ENCODE results near the gene ACMSD.

DNA sequence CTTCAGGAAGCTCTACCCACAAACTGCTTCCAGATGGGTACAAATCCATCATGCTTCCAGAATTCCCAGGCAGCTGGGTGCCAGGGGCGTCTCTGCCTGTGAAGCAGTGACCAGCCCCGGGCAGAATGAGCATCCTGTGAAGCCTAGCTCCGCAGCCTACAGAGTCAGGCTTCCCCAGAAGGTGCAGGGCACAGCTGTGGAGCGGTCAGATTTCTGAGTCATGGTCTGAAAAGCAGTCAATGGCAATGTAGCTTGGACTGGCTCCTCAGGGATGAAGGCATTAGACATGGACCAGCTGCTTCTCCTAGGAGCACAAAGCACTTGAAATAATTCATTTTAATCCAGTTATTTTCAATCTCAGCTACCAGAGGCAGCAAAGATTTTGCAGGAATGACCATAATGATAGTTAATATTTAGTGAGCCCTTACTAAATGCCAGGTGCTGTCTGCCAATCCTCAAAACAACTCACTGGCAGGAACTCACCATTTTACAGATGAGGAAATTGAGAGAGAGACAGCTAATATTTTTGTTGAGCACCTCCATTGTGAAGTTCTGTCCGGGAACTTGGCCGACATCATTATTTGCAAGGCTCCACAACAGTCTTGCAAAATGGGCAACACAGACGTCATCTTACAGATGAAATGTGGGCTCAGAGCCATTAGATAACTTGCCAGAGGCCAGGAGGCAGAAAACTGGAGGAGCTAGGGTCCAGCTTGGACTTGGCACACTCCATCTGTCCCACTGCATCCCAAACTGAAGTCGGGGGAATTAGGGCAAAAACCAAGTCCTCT is 31.7 kb downstream of the ACMSD start:
- TF ChIP-seq EP300 (conservative IDR thresholded peaks at IDR 0.05; ENCODE audit: poor library complexity, severe bottlenecking) (no peak), SMC3 (conservative IDR thresholded peaks at IDR 0.05; ENCODE audit: poor library complexity) (no peak), POLR2AphosphoS5 (IDR thresholded peaks at IDR 0.05) (no peak), MXI1 (conservative IDR thresholded peaks at IDR 0.05; ENCODE audit: poor library complexity, severe bottlenecking) (no peak), EZH2 (IDR thresholded peaks at IDR 0.05; ENCODE audit: borderline replicate concordance, insufficient read depth, low read length, poor library complexity, severe bottlenecking) (no peak), RAD21 (conservative IDR thresholded peaks at IDR 0.05) (no peak), TAF1 (IDR thresholded peaks at IDR 0.05; ENCODE audit: low read depth) (no peak)
- TF ChIP-seq, protein P1, sequence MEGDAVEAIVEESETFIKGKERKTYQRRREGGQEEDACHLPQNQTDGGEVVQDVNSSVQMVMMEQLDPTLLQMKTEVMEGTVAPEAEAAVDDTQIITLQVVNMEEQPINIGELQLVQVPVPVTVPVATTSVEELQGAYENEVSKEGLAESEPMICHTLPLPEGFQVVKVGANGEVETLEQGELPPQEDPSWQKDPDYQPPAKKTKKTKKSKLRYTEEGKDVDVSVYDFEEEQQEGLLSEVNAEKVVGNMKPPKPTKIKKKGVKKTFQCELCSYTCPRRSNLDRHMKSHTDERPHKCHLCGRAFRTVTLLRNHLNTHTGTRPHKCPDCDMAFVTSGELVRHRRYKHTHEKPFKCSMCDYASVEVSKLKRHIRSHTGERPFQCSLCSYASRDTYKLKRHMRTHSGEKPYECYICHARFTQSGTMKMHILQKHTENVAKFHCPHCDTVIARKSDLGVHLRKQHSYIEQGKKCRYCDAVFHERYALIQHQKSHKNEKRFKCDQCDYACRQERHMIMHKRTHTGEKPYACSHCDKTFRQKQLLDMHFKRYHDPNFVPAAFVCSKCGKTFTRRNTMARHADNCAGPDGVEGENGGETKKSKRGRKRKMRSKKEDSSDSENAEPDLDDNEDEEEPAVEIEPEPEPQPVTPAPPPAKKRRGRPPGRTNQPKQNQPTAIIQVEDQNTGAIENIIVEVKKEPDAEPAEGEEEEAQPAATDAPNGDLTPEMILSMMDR (IDR thresholded peaks at IDR 0.05; ENCODE audit: poor library complexity, severe bottlenecking): no peak

Data from neural cell (in vitro differentiated cells).